ENCODE data around the gene CNTF.

GRCh38 chr11:58597486-58598144 is 24.9 kb upstream of the CNTF start:
- TF ChIP-seq, protein P1, sequence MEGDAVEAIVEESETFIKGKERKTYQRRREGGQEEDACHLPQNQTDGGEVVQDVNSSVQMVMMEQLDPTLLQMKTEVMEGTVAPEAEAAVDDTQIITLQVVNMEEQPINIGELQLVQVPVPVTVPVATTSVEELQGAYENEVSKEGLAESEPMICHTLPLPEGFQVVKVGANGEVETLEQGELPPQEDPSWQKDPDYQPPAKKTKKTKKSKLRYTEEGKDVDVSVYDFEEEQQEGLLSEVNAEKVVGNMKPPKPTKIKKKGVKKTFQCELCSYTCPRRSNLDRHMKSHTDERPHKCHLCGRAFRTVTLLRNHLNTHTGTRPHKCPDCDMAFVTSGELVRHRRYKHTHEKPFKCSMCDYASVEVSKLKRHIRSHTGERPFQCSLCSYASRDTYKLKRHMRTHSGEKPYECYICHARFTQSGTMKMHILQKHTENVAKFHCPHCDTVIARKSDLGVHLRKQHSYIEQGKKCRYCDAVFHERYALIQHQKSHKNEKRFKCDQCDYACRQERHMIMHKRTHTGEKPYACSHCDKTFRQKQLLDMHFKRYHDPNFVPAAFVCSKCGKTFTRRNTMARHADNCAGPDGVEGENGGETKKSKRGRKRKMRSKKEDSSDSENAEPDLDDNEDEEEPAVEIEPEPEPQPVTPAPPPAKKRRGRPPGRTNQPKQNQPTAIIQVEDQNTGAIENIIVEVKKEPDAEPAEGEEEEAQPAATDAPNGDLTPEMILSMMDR (conservative IDR thresholded peaks at IDR 0.05; ENCODE audit: low read depth, low read length), result no peak
- TF ChIP-seq EZH2 (IDR thresholded peaks at IDR 0.05; ENCODE audit: borderline replicate concordance, low read depth, low read length, poor library complexity, severe bottlenecking), result no peak

Data from A673 (cell line).